Liver (tissue), 9 donors: Measurements from ENCODE around the gene HSPA12B. TPM values are rescaled to one million over a fixed set of nuclear protein-coding genes. Genes with fewer than 3 reads are reported as not detected.

Experiments used
- DNase-seq: peaks from one replicate; pipeline ENCODE4 v3.0.0-alpha.2; 2017; ENCODE audit warnings: low spot score
- H3K27ac ChIP-seq, 2 donors: one replicate each; pipeline ENCODE4 v1.7.0; 2013; ENCODE audit warnings: inconsistent platforms in 2 of 2, low read length in 2 of 2, control low read depth in 1 of 2, low read depth in 1 of 2, mild to moderate bottlenecking in 1 of 2
- H3K27me3 ChIP-seq, 4 donors: one replicate each; pipeline versions ENCODE4 v1.6.1 to v1.7.0; 2013; ENCODE audit warnings: low read length in 3 of 4, inconsistent platforms in 1 of 4, mild to moderate bottlenecking in 1 of 4, moderate library complexity in 1 of 4; ENCODE audit not compliant: control insufficient read depth in 4 of 4, insufficient read depth in 4 of 4
- H3K36me3 ChIP-seq, 4 donors: one replicate each; pipeline versions ENCODE4 v1.6.1 to v1.7.0; 2013; ENCODE audit warnings: low read length in 3 of 4, mild to moderate bottlenecking in 3 of 4, low read depth in 1 of 4, moderate library complexity in 1 of 4; ENCODE audit not compliant: control insufficient read depth in 4 of 4, insufficient read depth in 3 of 4
- H3K4me1 ChIP-seq, 4 donors: one replicate each; pipeline versions ENCODE4 v1.6.1 to v1.7.0; 2013; ENCODE audit warnings: low read length in 3 of 4, mild to moderate bottlenecking in 3 of 4, moderate library complexity in 1 of 4; ENCODE audit not compliant: control insufficient read depth in 4 of 4, insufficient read depth in 4 of 4
- H3K4me3 ChIP-seq, 3 donors: one replicate each; pipeline versions ENCODE4 v1.6.1 to v1.7.0; 2013; ENCODE audit warnings: low read length in 3 of 3, control low read depth in 1 of 3, low read depth in 1 of 3, mild to moderate bottlenecking in 1 of 3
- H3K9ac ChIP-seq, 2 donors: one replicate each; pipeline ENCODE4 v1.7.0; 2013; ENCODE audit warnings: low read length in 2 of 2, mild to moderate bottlenecking in 2 of 2, moderate library complexity in 2 of 2, control low read depth in 1 of 2, low read depth in 1 of 2
- H3K9me3 ChIP-seq, 4 donors: one replicate each; pipeline versions ENCODE4 v1.6.1 to v1.7.0; 2013; ENCODE audit warnings: low read length in 3 of 4; ENCODE audit not compliant: control insufficient read depth in 4 of 4
- ATF3 ChIP-seq: IDR thresholded peaks from 2 replicates; pipeline ENCODE4 v1.6.1; 2016; ENCODE audit warnings: antibody characterized with exemption
- FOXA1 ChIP-seq: IDR thresholded peaks from 2 replicates; pipeline ENCODE4 v1.6.1; 2016; ENCODE audit warnings: antibody characterized with exemption
- FOXA2 ChIP-seq: IDR thresholded peaks from 2 replicates; pipeline ENCODE4 v1.6.1; 2016; ENCODE audit warnings: antibody characterized with exemption
- HNF4G ChIP-seq: IDR thresholded peaks from 2 replicates; pipeline ENCODE4 v1.6.1; 2016; ENCODE audit warnings: antibody characterized with exemption
- JUND ChIP-seq, 2 donors: IDR thresholded peaks; 2 replicates each; pipeline ENCODE4 v1.6.1; 2016; ENCODE audit warnings: antibody characterized with exemption in 2 of 2
- MAX ChIP-seq: IDR thresholded peaks from 2 replicates; pipeline ENCODE4 v1.6.1; 2016; ENCODE audit warnings: antibody characterized with exemption
- NR2F2 ChIP-seq: IDR thresholded peaks from 2 replicates; pipeline ENCODE4 v1.6.1; 2016; ENCODE audit warnings: antibody characterized with exemption
- RAD21 ChIP-seq, 2 donors: IDR thresholded peaks; 2 replicates each; pipeline ENCODE4 v1.6.1; 2016; ENCODE audit warnings: antibody characterized with exemption in 2 of 2, mild to moderate bottlenecking in 2 of 2
- REST ChIP-seq: IDR thresholded peaks from 2 replicates; pipeline ENCODE4 v1.6.1; 2016; ENCODE audit warnings: antibody characterized with exemption, mild to moderate bottlenecking
- RXRA ChIP-seq, 2 donors: IDR thresholded peaks; 2 replicates each; pipeline ENCODE4 v1.6.1; 2017 to 2018; ENCODE audit warnings: antibody characterized with exemption in 2 of 2, mild to moderate bottlenecking in 1 of 2
- SP1 ChIP-seq: IDR thresholded peaks from 2 replicates; pipeline ENCODE4 v1.6.1; 2018; ENCODE audit warnings: antibody characterized with exemption, mild to moderate bottlenecking
- TAF1 ChIP-seq: conservative IDR thresholded peaks from 2 replicates; pipeline ENCODE4 v1.6.1; 2016; ENCODE audit warnings: antibody characterized with exemption, mild to moderate bottlenecking
- ZBTB33 ChIP-seq: IDR thresholded peaks from 2 replicates; pipeline ENCODE4 v1.6.1; 2016; ENCODE audit warnings: antibody characterized with exemption
- WGBS: extraction: QIAGEN DNeasy Blood & Tissue Kit; methylation state at CpG from one replicate; pipeline ENCODE4 v1.1.7; 2013; 5-methylcytosine and 5-hydroxymethylcytosine counted together
- polyA plus RNA-seq, 2 donors: library from polyadenylated mRNA; stranded (reverse) in 1 of 2; unstranded in 1 of 2; fragments of 200-250 nt in 1 of 2; fragments of >200 nt in 1 of 2; fragmentation: Nextera tagmentation in 1 of 2; extraction: Ambion mirVana in 1 of 2; gene quantifications; one replicate each; pipeline versions ENCODE4 v1.2.1 to v1.2.3, GENCODE V29; 2013 to 2015
- total RNA-seq, 2 donors: library from RNA; depleted of rRNA; stranded (reverse); fragments of >200 nt; gene quantifications; one replicate each; pipeline ENCODE4 v1.2.3, GENCODE V29; 2014
- donor health status: healthy.
- donor health status: healthy.
- donor health status: healthy.
- donor health status: healthy.
- donor health status: healthy.

HSPA12B gene
- total and polyA plus RNA-seq, 4 donors: 0.72 to 1.8 (median 0.87) TPM

- Histone ChIP-seq H3K27ac (no peak overlapping the region), H3K36me3 (no peaks in the 10 kb centered on the region), H3K9ac (no peak overlapping the region), H3K4me3 (no peak overlapping the region), H3K27me3 (no peaks in the 10 kb centered on the region), H3K9me3 (peaks cover 0 to 3% (median 0%) of the 10 kb centered on the region in 4 donors), H3K4me1 (no peaks in the 10 kb centered on the region)
- WGBS: 79% methylated on average over 18 of the region's 18 CpGs
- TF ChIP-seq FOXA1: no peak
- TF ChIP-seq SP1: no peak
- no peak for TF ChIP-seq RAD21 (IDR thresholded peaks at IDR 0.05)
- no peak for TF ChIP-seq NR2F2
- no peak for TF ChIP-seq HNF4G
- TF ChIP-seq TAF1: no peak
- no peak for TF ChIP-seq ATF3
- TF ChIP-seq MAX: no peak
- no peak for DNase-seq
Observed at GRCh38 chr20:3697588-3698305, 34.7 kb upstream of the HSPA12B start.

GRCh38 chr20:3698591-3699001 is 33.9 kb upstream of the HSPA12B start:
- Histone ChIP-seq H3K4me1 (no peaks in the 10 kb centered on the region), H3K27me3 (no peaks in the 10 kb centered on the region), H3K27ac (no peak overlapping the region), H3K9me3 (peaks cover 0 to 3% (median 0%) of the 10 kb centered on the region in 4 donors), H3K4me3 (no peak overlapping the region), H3K36me3 (no peaks in the 10 kb centered on the region), H3K9ac (no peak overlapping the region)
- DNase-seq: no peak
- 86% methylated on average over 6 of the region's 6 CpGs for WGBS
- TF ChIP-seq RXRA (IDR thresholded peaks at IDR 0.05): no peak
- no peak for TF ChIP-seq JUND (IDR thresholded peaks at IDR 0.05)
- no peak for TF ChIP-seq REST
- no peak for TF ChIP-seq FOXA2
- no peak for TF ChIP-seq TAF1
- no peak for TF ChIP-seq ZBTB33
- TF ChIP-seq NR2F2: no peak
